ENCODE measurements around the gene PTGES2.

Gene PTGES2

GRCh38 chr9:128096616-128097536, 30.7 kb downstream of the PTGES2 start:
- DNase-seq (ENCODE audit: insufficient read length) (no peak), FAIRE-seq (no peak)
- no peak for TF ChIP-seq TAF1 (IDR thresholded peaks at IDR 0.05; ENCODE audit: borderline replicate concordance, low read depth, low read length)
- no peak for TF ChIP-seq POLR2AphosphoS5 (IDR thresholded peaks at IDR 0.05; ENCODE audit: low read depth, low read length)
- TF ChIP-seq POLR2A (IDR thresholded peaks at IDR 0.05; ENCODE audit: low read depth, low read length): no peak

DNA sequence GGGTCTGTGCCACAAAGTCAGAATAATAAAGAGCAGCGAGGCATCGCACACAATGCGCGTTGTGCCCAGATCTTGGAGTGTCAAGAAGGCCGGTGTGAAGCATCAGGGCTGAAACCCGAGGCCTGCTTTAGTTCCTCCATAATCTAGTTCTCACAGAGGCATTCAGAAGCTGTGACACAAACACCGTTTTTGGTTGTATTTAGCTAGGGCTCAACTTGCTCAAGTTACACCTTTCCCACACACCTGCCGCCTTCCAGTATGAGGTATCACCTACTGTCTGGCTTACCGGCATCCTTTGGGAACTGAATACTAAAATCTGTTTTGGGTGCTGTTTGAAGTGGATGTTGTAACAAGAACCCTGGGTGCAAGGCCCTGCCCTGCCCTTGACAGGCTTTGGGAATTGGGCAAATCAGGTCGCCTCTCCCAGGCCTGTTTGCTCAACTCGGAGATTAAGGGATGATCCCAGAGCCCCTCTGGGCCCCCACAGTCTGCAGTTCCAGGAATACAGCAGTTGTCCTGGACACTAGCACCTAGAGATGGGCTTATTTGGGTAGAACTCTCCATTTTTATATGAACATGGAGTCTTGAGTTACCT, 32.5 kb downstream of the PTGES2 start:
- DNase-seq (ENCODE audit: insufficient read length) (no peak), FAIRE-seq (no peak)
- TF ChIP-seq POLR2AphosphoS5 (IDR thresholded peaks at IDR 0.05; ENCODE audit: low read depth, low read length) (no peak), POLR2A (IDR thresholded peaks at IDR 0.05; ENCODE audit: low read depth, low read length) (0 out of 2 replicates have a peak, but pooled peaks have one; percentile 27), TAF1 (IDR thresholded peaks at IDR 0.05; ENCODE audit: borderline replicate concordance, low read depth, low read length) (no peak)

- TF ChIP-seq POLR2AphosphoS5 (IDR thresholded peaks at IDR 0.05; ENCODE audit: low read depth, low read length) (no peak), TAF1 (IDR thresholded peaks at IDR 0.05; ENCODE audit: borderline replicate concordance, low read depth, low read length) (no peak), POLR2A (IDR thresholded peaks at IDR 0.05; ENCODE audit: low read depth, low read length) (no peak)
- FAIRE-seq (peak; percentile 71), DNase-seq (ENCODE audit: insufficient read length) (peak; percentile 77)
Measured at GRCh38 chr9:128094166-128094949, 33.2 kb downstream of the PTGES2 start.

DNA sequence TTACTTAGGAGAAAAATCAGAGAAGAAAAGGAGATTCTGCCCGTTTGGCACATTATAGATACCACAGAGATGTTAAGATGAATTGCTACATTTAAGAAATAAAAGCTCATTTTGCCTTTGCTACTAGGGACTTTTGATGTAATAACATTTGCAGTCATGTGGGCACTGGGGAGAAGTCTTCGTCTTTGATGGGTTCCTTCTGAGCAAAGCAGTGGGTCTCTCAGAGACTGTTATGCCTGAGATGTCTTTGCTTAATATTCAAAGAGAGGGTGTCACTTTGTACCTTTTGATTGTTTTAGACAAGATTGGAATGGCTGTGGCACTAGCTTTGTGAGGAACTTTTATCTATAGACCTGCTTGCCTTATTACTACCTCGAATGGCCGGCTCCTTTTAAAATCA, 34.5 kb downstream of the PTGES2 start:
- FAIRE-seq: no peak
- DNase-seq (ENCODE audit: insufficient read length): no peak
- TF ChIP-seq POLR2AphosphoS5 (IDR thresholded peaks at IDR 0.05; ENCODE audit: low read depth, low read length): no peak
- no peak for TF ChIP-seq POLR2A (IDR thresholded peaks at IDR 0.05; ENCODE audit: low read depth, low read length)
- no peak for TF ChIP-seq TAF1 (IDR thresholded peaks at IDR 0.05; ENCODE audit: borderline replicate concordance, low read depth, low read length)

DNA sequence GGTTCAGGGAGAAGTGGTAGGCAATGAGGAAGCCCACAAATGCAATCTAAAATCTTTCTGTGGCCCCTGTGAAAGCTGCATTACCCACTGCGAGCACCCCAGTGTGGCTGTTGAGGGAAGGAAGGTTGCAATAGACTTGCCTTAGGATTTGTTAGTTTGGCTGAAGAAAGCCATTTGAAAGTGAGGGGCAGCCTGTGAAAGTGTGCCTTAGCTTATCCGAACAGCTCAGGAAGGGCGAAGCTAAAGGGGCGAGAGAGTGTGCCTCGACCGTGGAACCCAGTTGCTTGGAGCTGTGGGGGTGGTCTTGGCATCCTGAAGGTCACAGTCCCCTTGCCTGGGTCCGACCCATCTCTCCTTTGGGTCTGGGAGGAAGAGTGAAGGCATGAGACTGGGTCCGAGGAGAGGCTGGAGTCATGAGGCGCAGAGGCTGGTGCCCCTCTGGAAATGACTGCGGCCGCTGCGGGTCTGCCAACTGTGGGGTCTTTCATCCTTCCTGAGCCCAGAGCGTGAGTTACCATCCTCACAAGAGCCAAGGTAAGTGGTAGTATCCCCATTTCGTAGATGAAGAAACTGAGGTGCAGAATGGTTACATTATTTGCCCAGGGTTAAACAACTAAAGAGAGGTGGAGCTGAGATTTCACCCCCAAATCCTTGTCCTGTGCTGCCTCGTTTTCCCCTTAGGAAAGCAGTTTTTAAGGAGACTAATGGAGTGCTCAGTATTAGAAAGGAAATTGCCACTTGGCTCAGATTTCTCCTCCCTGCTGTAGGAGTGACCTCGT, 35.1 kb downstream of the PTGES2 start:
- TF ChIP-seq TAF1 (IDR thresholded peaks at IDR 0.05; ENCODE audit: borderline replicate concordance, low read depth, low read length) (no peak), POLR2AphosphoS5 (IDR thresholded peaks at IDR 0.05; ENCODE audit: low read depth, low read length) (no peak), POLR2A (IDR thresholded peaks at IDR 0.05; ENCODE audit: low read depth, low read length) (no peak)
- FAIRE-seq (no peak), DNase-seq (ENCODE audit: insufficient read length) (no peak)

DNA sequence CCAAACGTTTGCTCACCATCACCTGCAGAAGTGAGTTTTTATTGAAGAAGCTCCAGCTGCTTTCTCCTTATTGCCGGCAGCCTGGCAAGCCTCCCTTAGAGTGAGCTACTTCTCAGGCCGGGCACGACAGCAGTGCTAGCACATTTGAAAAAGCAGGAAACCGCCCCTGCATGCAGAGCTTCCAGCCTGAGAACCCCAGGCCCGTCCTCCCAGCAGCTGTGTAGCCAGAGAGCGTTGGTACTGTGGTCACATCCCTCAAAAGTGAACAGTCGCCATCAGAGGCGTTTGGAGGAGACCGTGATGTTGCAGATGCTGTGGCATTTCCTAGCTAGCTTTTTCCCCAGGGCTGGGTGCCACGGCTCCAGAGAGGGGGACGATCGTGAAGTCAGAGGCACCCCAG, 36.0 kb downstream of the PTGES2 start:
- FAIRE-seq: no peak
- DNase-seq (ENCODE audit: insufficient read length): no peak
- TF ChIP-seq POLR2AphosphoS5 (IDR thresholded peaks at IDR 0.05; ENCODE audit: low read depth, low read length) (no peak), POLR2A (IDR thresholded peaks at IDR 0.05; ENCODE audit: low read depth, low read length) (no peak), TAF1 (IDR thresholded peaks at IDR 0.05; ENCODE audit: borderline replicate concordance, low read depth, low read length) (no peak)

DNA sequence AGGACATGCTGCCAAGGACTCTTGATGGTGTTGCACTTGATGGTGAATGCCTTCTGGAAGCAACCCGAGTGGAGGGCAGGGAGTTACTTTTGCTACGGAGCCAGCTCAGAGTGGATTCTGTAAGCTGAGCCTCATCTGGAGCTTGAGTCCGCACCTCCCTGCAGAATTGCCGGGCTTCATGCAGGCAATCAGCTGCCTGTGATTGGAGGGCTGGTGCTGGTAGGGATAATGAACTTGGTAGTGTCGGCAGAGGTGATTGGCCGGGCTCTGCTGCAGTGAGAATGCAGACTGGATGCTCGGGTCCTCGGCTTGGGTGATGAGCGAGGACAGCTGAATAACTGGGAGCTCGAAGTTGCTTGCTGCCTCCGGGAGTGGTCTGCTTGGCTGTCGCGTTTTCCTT, 36.4 kb downstream of the PTGES2 start:
- FAIRE-seq: no peak
- TF ChIP-seq POLR2AphosphoS5 (IDR thresholded peaks at IDR 0.05; ENCODE audit: low read depth, low read length): no peak
- no peak for TF ChIP-seq POLR2A (IDR thresholded peaks at IDR 0.05; ENCODE audit: low read depth, low read length)
- TF ChIP-seq TAF1 (IDR thresholded peaks at IDR 0.05; ENCODE audit: borderline replicate concordance, low read depth, low read length): no peak
- DNase-seq (ENCODE audit: insufficient read length): no peak

GRCh38 chr9:128089299-128089698, 38.2 kb downstream of the PTGES2 start:
- FAIRE-seq: no peak
- TF ChIP-seq POLR2AphosphoS5 (IDR thresholded peaks at IDR 0.05; ENCODE audit: low read depth, low read length) (no peak), POLR2A (IDR thresholded peaks at IDR 0.05; ENCODE audit: low read depth, low read length) (no peak), TAF1 (IDR thresholded peaks at IDR 0.05; ENCODE audit: borderline replicate concordance, low read depth, low read length) (no peak)
- no peak for DNase-seq (ENCODE audit: insufficient read length)

- FAIRE-seq (no peak), DNase-seq (ENCODE audit: insufficient read length) (no peak)
- no peak for TF ChIP-seq POLR2A (IDR thresholded peaks at IDR 0.05; ENCODE audit: low read depth, low read length)
- no peak for TF ChIP-seq POLR2AphosphoS5 (IDR thresholded peaks at IDR 0.05; ENCODE audit: low read depth, low read length)
- TF ChIP-seq TAF1 (IDR thresholded peaks at IDR 0.05; ENCODE audit: borderline replicate concordance, low read depth, low read length): no peak
Measured at GRCh38 chr9:128088253-128088945, 39.1 kb downstream of the PTGES2 start.

- DNase-seq (ENCODE audit: insufficient read length): no peak
- no peak for FAIRE-seq
- TF ChIP-seq POLR2A (IDR thresholded peaks at IDR 0.05; ENCODE audit: low read depth, low read length) (no peak), TAF1 (IDR thresholded peaks at IDR 0.05; ENCODE audit: borderline replicate concordance, low read depth, low read length) (no peak), POLR2AphosphoS5 (IDR thresholded peaks at IDR 0.05; ENCODE audit: low read depth, low read length) (no peak)
Measured at GRCh38 chr9:128087262-128087661, 40.3 kb downstream of the PTGES2 start.
